Endothelial cell of umbilical vein (primary cell): ENCODE data around the gene MACROH2A1. TPM values are rescaled to one million over a fixed set of nuclear protein-coding genes. Genes with fewer than 3 reads are reported as not detected.

Source experiments
- BruUV-seq: library from RNA; stranded (reverse); fragments of 400-500 nt; replicated peaks from 2 replicates; lab custom pipeline; 2021; lab: Mats Ljungman, UMichigan
- CTCF ChIA-PET: fragments of 300-600, 350-600 bp; sonication (Branson Sonifier 250); formaldehyde crosslinking; loops from one replicate; lab custom pipeline; 2021; ENCODE audit warnings: antibody characterized with exemption, inconsistent platforms; lab: Charles Lee
- POLR2A ChIA-PET: fragments of 300-600, 350-600 bp; sonication (Branson Sonifier 250); formaldehyde crosslinking; loops from one replicate; lab custom pipeline; 2021; ENCODE audit warnings: antibody characterized with exemption, inconsistent platforms; lab: Charles Lee
- DNase-seq: peaks from one replicate; pipeline ENCODE4 v3.0.0-alpha.2; 2011; ENCODE audit warnings: low read depth, low spot score
- FAIRE-seq: peaks from 2 replicates; lab custom pipeline; 2011; peaks lifted over from hg19 to GRCh38; lab: Jason Lieb, UNC
- H2AFZ ChIP-seq: 2 replicates; pipeline ENCODE4 v1.6.0; 2012; ENCODE audit warnings: low read depth, low read length, control low read depth, inconsistent platforms
- H3K27ac ChIP-seq: 2 replicates; pipeline ENCODE4 v1.5.1; 2011; ENCODE audit warnings: low read depth, mild to moderate bottlenecking, control low read depth, low read length, moderate library complexity; ENCODE audit not compliant: insufficient read depth
- H3K27me3 ChIP-seq, 2 experiments: 2 replicates each; pipeline versions ENCODE4 v1.6.0 to v1.6.1; 2011; ENCODE audit warnings: low read length in 2 of 2, mixed read lengths in 1 of 2; ENCODE audit not compliant: control insufficient read depth in 2 of 2, insufficient read depth in 2 of 2
- H3K36me3 ChIP-seq, 2 experiments: 2 replicates in 1 of 2; 3 replicates in 1 of 2; pipeline ENCODE4 v1.5.1; 2011; ENCODE audit warnings: low read length in 2 of 2, mild to moderate bottlenecking in 1 of 2, moderate library complexity in 1 of 2; ENCODE audit not compliant: control insufficient read depth in 2 of 2, insufficient read depth in 2 of 2; ENCODE audit errors: extremely low read depth in 1 of 2
- H3K4me1 ChIP-seq: 3 replicates; pipeline ENCODE4 v1.5.1; 2011; ENCODE audit warnings: mild to moderate bottlenecking, low read length; ENCODE audit not compliant: control insufficient read depth, insufficient read depth; ENCODE audit errors: extremely low read depth
- H3K4me2 ChIP-seq: 2 replicates; pipeline ENCODE4 v1.6.1; 2011; ENCODE audit warnings: low read length, control low read depth, mixed read lengths; ENCODE audit not compliant: insufficient read depth
- H3K4me3 ChIP-seq, 3 experiments: fragments of 200-600 bp in 1 of 3; sonication (generic), shearing (Covaris generic) in 1 of 3; replicated peaks in 1 of 3; 2 replicates each; pipeline ENCODE4 v1.5.1; 2011 to 2016; ENCODE audit warnings: control low read depth in 3 of 3, low read length in 3 of 3, mild to moderate bottlenecking in 2 of 3, inconsistent platforms in 1 of 3, low read depth in 1 of 3, moderate library complexity in 1 of 3; ENCODE audit not compliant: insufficient read depth in 1 of 3
- H3K79me2 ChIP-seq: 2 replicates; pipeline ENCODE4 v1.6.0; 2012; ENCODE audit warnings: low read length, inconsistent platforms; ENCODE audit not compliant: control insufficient read depth, insufficient read depth
- H3K9ac ChIP-seq: replicated peaks from 2 replicates; pipeline ENCODE3; 2011; ENCODE audit warnings: low read length, control low read depth; ENCODE audit not compliant: insufficient read depth; ENCODE audit errors: extremely low read depth
- H3K9me1 ChIP-seq: replicated peaks from 3 replicates; pipeline ENCODE4 v1.6.0; 2011; ENCODE audit warnings: mild to moderate bottlenecking, low read length; ENCODE audit not compliant: control insufficient read depth, insufficient read depth; ENCODE audit errors: extremely low read depth
- H3K9me3 ChIP-seq: replicated peaks from 2 replicates; pipeline ENCODE4 v1.5.1; 2012; ENCODE audit warnings: low read length, inconsistent platforms; ENCODE audit not compliant: control insufficient read depth, insufficient read depth
- H4K20me1 ChIP-seq: replicated peaks from 2 replicates; pipeline ENCODE3; 2011; ENCODE audit warnings: mild to moderate bottlenecking, low read length; ENCODE audit not compliant: control insufficient read depth, insufficient read depth; ENCODE audit errors: extremely low read depth
- CTCF ChIP-seq, 2 donors: IDR thresholded peaks; 1 replicate in 1 of 2; 2 replicates in 1 of 2; pipeline ENCODE4 v1.5.1; 2011; ENCODE audit warnings: low read length in 2 of 2, mild to moderate bottlenecking in 2 of 2, moderate library complexity in 2 of 2, control low read depth in 1 of 2, inconsistent platforms in 1 of 2, low read depth in 1 of 2; ENCODE audit not compliant: insufficient read depth in 1 of 2; ENCODE audit errors: extremely low read depth in 1 of 2
- EZH2 ChIP-seq: IDR thresholded peaks from 2 replicates; pipeline ENCODE4 v1.6.1; 2012; ENCODE audit warnings: borderline replicate concordance, low read depth, mild to moderate bottlenecking, moderate library complexity, low read length, inconsistent platforms; ENCODE audit not compliant: severe bottlenecking
- FOS ChIP-seq: IDR thresholded peaks from 2 replicates; pipeline ENCODE4 v1.6.1; 2011; ENCODE audit warnings: mild to moderate bottlenecking, low read length, moderate library complexity, borderline replicate concordance; ENCODE audit not compliant: insufficient read depth
- GATA2 ChIP-seq: IDR thresholded peaks from 2 replicates; pipeline ENCODE4 v1.7.0; 2011; ENCODE audit warnings: low read depth, mild to moderate bottlenecking, moderate library complexity, mixed read lengths, low read length; ENCODE audit not compliant: insufficient read length, insufficient read depth
- JUN ChIP-seq: IDR thresholded peaks from 2 replicates; pipeline ENCODE4 v1.6.1; 2011; ENCODE audit warnings: borderline replicate concordance, low read depth; ENCODE audit not compliant: insufficient read length, insufficient read depth
- MYC ChIP-seq: IDR thresholded peaks from one replicate; pipeline ENCODE4 v1.6.1; 2011; ENCODE audit warnings: mild to moderate bottlenecking, low read depth, low read length
- POLR2A ChIP-seq: IDR thresholded peaks from 2 replicates; pipeline ENCODE4 v1.6.1; 2012; ENCODE audit warnings: low read depth, mild to moderate bottlenecking, control low read depth, low read length
- POLR2AphosphoS5 ChIP-seq: IDR thresholded peaks from 2 replicates; pipeline ENCODE4 v1.6.1; 2012; ENCODE audit warnings: low read depth, mild to moderate bottlenecking, control low read depth, low read length, moderate library complexity; ENCODE audit not compliant: insufficient read depth
- dilution Hi-C: fragments of 300-500 bp; cut with MboI; formaldehyde crosslinking; loops from one replicate; pipeline ENCODE4 v1.15.0; 2019; ENCODE audit warnings: low sequenced_read_pairs; ENCODE audit not compliant: extremely low pct_ligation_motif_present
- intact Hi-C: fragments of 100-400 bp; cut with micrococcal nuclease; formaldehyde crosslinking; loops from one replicate; pipeline ENCODE4 v1.10.0; 2022
- polyA plus RNA-seq, 4 experiments: library from polyadenylated mRNA; depleted of rRNA in 3 of 4; stranded (reverse) in 3 of 4; unstranded in 1 of 4; fragments of >200 nt; gene quantifications; 2 replicates each; pipeline versions ENCODE4 v1.2.1 to v1.2.3, GENCODE V29; 2011 to 2012; ENCODE audit warnings: missing spikeins in 1 of 4
- small RNA-seq: library from RNA; depleted of rRNA; stranded (forward); fragments of <200 nt; gene quantifications from one replicate; pipeline ENCODE3, GENCODE V24; 2012; ENCODE audit warnings: low replicate concordance, low read depth; ENCODE audit not compliant: insufficient read depth, insufficient read length
- total RNA-seq: library from RNA; stranded (reverse); gene quantifications from 2 replicates; pipeline ENCODE4 v1.2.3, GENCODE V29; 2021
- TF ChIP-seq, protein P1 (sequence below): IDR thresholded peaks from 2 replicates; pipeline ENCODE4 v1.6.1; 2011; ENCODE audit not compliant: insufficient read depth, insufficient read length

Gene MACROH2A1
- total and polyA plus RNA-seq, 2 donors (not counting 3 experiments of a cell fraction or from before 2014, with no cell fraction given) = 89.3 to 147 TPM

DNA sequence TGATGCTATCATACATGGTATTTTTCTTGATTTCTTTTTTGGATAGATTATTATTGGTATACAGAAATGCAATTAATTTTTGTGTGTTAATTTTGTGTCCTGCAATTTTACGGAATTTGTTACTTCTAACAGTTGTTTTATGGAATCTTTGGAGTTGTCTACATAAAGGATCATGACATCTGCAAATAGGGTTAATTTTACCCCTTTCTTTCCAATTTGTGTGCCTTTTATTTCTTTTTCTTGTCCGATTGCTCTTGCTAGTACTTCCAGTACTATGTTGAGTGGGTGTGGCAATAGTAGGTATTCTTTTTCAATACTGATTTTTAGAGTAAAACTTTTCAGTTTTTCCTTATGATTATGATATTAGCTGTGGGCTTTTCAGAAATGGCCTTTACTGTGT, 111.5 kb downstream of the MACROH2A1 start:
- Histone ChIP-seq H3K9me3 (no peaks in the 10 kb centered on the region), H3K9ac (no peak overlapping the region), H3K4me1 (no peaks in the 10 kb centered on the region), H3K27me3 (peaks cover 10 to 27% of the 10 kb centered on the region in 2 experiments), H3K27ac (no peak overlapping the region), H3K4me3 (no peak overlapping the region), H4K20me1 (no peaks in the 10 kb centered on the region), H3K9me1 (no peaks in the 10 kb centered on the region), H3K4me2 (no peak overlapping the region), H3K36me3 (no peaks in the 10 kb centered on the region), H3K79me2 (no peaks in the 10 kb centered on the region), H2AFZ (no peak overlapping the region)
- DNase-seq = no peak
- TF ChIP-seq JUN (no peak), EZH2 (no peak), MYC (no peak), FOS (no peak), POLR2A (no peak), GATA2 (no peak), POLR2AphosphoS5 (no peak), CTCF (IDR thresholded peaks at IDR 0.05; ENCODE audit: extremely low read depth in 1 of 2, insufficient read depth in 1 of 2, low read depth in 1 of 2, low read length in 2 of 2) (no peak)
- TF ChIP-seq, protein P1, sequence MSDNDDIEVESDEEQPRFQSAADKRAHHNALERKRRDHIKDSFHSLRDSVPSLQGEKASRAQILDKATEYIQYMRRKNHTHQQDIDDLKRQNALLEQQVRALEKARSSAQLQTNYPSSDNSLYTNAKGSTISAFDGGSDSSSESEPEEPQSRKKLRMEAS = no peak
- dilution Hi-C loops (no loop called here), intact Hi-C loops (no loop called here)
- no TSS peak for BruUV-seq
- FAIRE-seq = no peak
- ChIA-PET CTCF (no interaction called here), POLR2A (no interaction called here)

Small RNA genes within 50 kb of the gene (small RNA-seq; reads per million reads assigned to genes)
- not detected for gene DCANP1

Other genes starting within 250 kb of the MACROH2A1 start
- gene DCANP1, start 48.1 kb upstream of the MACROH2A1 start, total RNA-seq = not detected in 2 replicates
- not detected in 2 replicates for gene DCANP1, start 48.1 kb upstream of the MACROH2A1 start, polyA plus RNA-seq
- gene TIFAB, start 53.1 kb upstream of the MACROH2A1 start, total RNA-seq = not detected in 2 replicates
- not detected in 2 replicates for gene TIFAB, start 53.1 kb upstream of the MACROH2A1 start, polyA plus RNA-seq
- gene NEUROG1, start 136.7 kb upstream of the MACROH2A1 start, total RNA-seq = not detected in 2 replicates
- gene NEUROG1, start 136.7 kb upstream of the MACROH2A1 start, polyA plus RNA-seq = not detected in 2 replicates
- gene CXCL14, start 179.8 kb upstream of the MACROH2A1 start, total RNA-seq = not detected in 2 replicates
- gene CXCL14, start 179.8 kb upstream of the MACROH2A1 start, polyA plus RNA-seq = not detected in 2 replicates